ENCODE results near the gene CEP162. TPM values are rescaled to one million over a fixed set of nuclear protein-coding genes. Genes with fewer than 3 reads are reported as not detected.
"Not testable (repeated sequence)": the region's sequence is repeated elsewhere in the genome, so short reads cannot be mapped to it uniquely, and the experiment has no call there.

Gene CEP162
- total RNA-seq, 4 donors from 2014 or later: 15.0 to 23.2 (median 18.5) TPM

- WGBS, 2 donors: 56 to 57% methylated on average over 6 of the region's 6 CpGs
- TF ChIP-seq CTCF (IDR thresholded peaks at IDR 0.05) (no peak), POLR2A (IDR thresholded peaks at IDR 0.05) (no peak)
- Histone ChIP-seq H3K4me3 (replicated peaks in 1 of 3) (no peak overlapping the region), H3K36me3 (no peaks in the 10 kb centered on the region), H3K4me1 (no peaks in the 10 kb centered on the region), H3K27me3 (no peaks in the 10 kb centered on the region), H3K9me3 (no peaks in the 10 kb centered on the region), H3K27ac (no peak overlapping the region)
- intact Hi-C loops (cut with DNase I): no loop called here
- DNase-seq: no peak
Observed at GRCh38 chr6:84086545-84087429, 140.7 kb downstream of the CEP162 start.

GRCh38 chr6:84086056-84086455 is 141.4 kb downstream of the CEP162 start:
- intact Hi-C loops (cut with DNase I): no loop called here
- Histone ChIP-seq H3K4me1 (no peaks in the 10 kb centered on the region), H3K27me3 (no peaks in the 10 kb centered on the region), H3K4me3 (replicated peaks in 1 of 3) (no peak overlapping the region), H3K27ac (no peak overlapping the region), H3K36me3 (no peaks in the 10 kb centered on the region), H3K9me3 (no peaks in the 10 kb centered on the region)
- 84 to 89% methylated on average over 1 of the region's 1 CpG for WGBS, 2 donors
- TF ChIP-seq CTCF (IDR thresholded peaks at IDR 0.05) (no peak), POLR2A (IDR thresholded peaks at IDR 0.05) (no peak)
- DNase-seq: no peak

- DNase-seq; H3K4me3 ChIP-seq (replicated peaks in 1 of 3); H3K27ac ChIP-seq; H3K9me3 ChIP-seq; intact Hi-C loops (cut with DNase I); H3K4me1 ChIP-seq; H3K27me3 ChIP-seq; H3K36me3 ChIP-seq: not testable (repeated sequence)
Observed at GRCh38 chr6:84084705-84085104, 142.7 kb downstream of the CEP162 start.

GRCh38 chr6:84082689-84083265 is 144.7 kb downstream of the CEP162 start:
- 56% methylated on average over 11 of the region's 11 CpGs for WGBS, 2 donors
- no peak for TF ChIP-seq POLR2A (IDR thresholded peaks at IDR 0.05)
- no peak for TF ChIP-seq CTCF (IDR thresholded peaks at IDR 0.05)
- Histone ChIP-seq H3K27me3 (no peaks in the 10 kb centered on the region), H3K4me1 (no peaks in the 10 kb centered on the region), H3K9me3 (no peaks in the 10 kb centered on the region), H3K4me3 (replicated peaks in 1 of 3) (no peak overlapping the region), H3K36me3 (no peaks in the 10 kb centered on the region), H3K27ac (no peak overlapping the region)
- intact Hi-C loops (cut with DNase I): no loop called here
- DNase-seq: no peak

- no peak for DNase-seq
- Histone ChIP-seq H3K4me3 (replicated peaks in 1 of 3) (no peak overlapping the region), H3K27ac (no peak overlapping the region), H3K27me3 (no peaks in the 10 kb centered on the region), H3K36me3 (no peaks in the 10 kb centered on the region), H3K9me3 (no peaks in the 10 kb centered on the region), H3K4me1 (no peaks in the 10 kb centered on the region)
- WGBS, 2 donors: 85 to 86% methylated on average over 2 of the region's 2 CpGs
- intact Hi-C loops (cut with DNase I): no loop called here
- no peak for TF ChIP-seq POLR2A (IDR thresholded peaks at IDR 0.05)
- TF ChIP-seq CTCF (IDR thresholded peaks at IDR 0.05): no peak
Observed at GRCh38 chr6:84081222-84081621, 146.2 kb downstream of the CEP162 start.

Measured in thyroid gland (tissue), 4 donors.